Measurements from ENCODE around the gene AOC1.
A peak's percentile ranks its signal among the peaks of the same experiment; 100 is the strongest.

AOC1 gene

GRCh38 chr7:150879345-150879744, 27.0 kb downstream of the AOC1 start:
- H3K4me3 ChIP-seq (ENCODE audit: low read length), result no peak overlapping the region
- DNase-seq (ENCODE audit: low read depth, low spot score), result no peak

GRCh38 chr7:150881189-150881588, 28.9 kb downstream of the AOC1 start:
- no peak overlapping the region for H3K4me3 ChIP-seq (ENCODE audit: low read length)
- DNase-seq (ENCODE audit: low read depth, low spot score), result no peak

- DNase-seq (ENCODE audit: low read depth, low spot score), result no peak
These were observed 38.7 kb downstream of the AOC1 start for GRCh38 chr7:150890853-150891584.

GRCh38 chr7:150891740-150892139, 39.4 kb downstream of the AOC1 start:
- H3K4me3 ChIP-seq (ENCODE audit: low read length), result no peak overlapping the region
- DNase-seq (ENCODE audit: low read depth, low spot score), result no peak

More at GRCh38 chr7:150890853-150891584, 38.7 kb downstream of the AOC1 start:
- no peak overlapping the region for H3K4me3 ChIP-seq (ENCODE audit: low read length)

GRCh38 chr7:150895809-150896208, 43.5 kb downstream of the AOC1 start:
- DNase-seq (ENCODE audit: low read depth, low spot score), result no peak
- no peak overlapping the region for H3K4me3 ChIP-seq (ENCODE audit: low read length)

- DNase-seq (ENCODE audit: low read depth, low spot score), result no peak
- no peak overlapping the region for H3K4me3 ChIP-seq (ENCODE audit: low read length)
These were observed 44.4 kb downstream of the AOC1 start for GRCh38 chr7:150896562-150897209.

GRCh38 chr7:150897502-150898474, 45.5 kb downstream of the AOC1 start:
- H3K4me3 ChIP-seq (ENCODE audit: low read length), result no peak overlapping the region
- DNase-seq (ENCODE audit: low read depth, low spot score), result no peak

GRCh38 chr7:150898475-150899011, 46.2 kb downstream of the AOC1 start:
- H3K4me3 ChIP-seq (ENCODE audit: low read length), result no peak overlapping the region
- peak; percentile 42 for DNase-seq (ENCODE audit: low read depth, low spot score)

GRCh38 chr7:150900675-150901074, 48.4 kb downstream of the AOC1 start:
- H3K4me3 ChIP-seq (ENCODE audit: low read length), result no peak overlapping the region
- no peak for DNase-seq (ENCODE audit: low read depth, low spot score)

GRCh38 chr7:150901160-150902035, 49.1 kb downstream of the AOC1 start:
- no peak overlapping the region for H3K4me3 ChIP-seq (ENCODE audit: low read length)
- DNase-seq (ENCODE audit: low read depth, low spot score), result no peak

GRCh38 chr7:150902078-150903033, 50.0 kb downstream of the AOC1 start:
- no peak overlapping the region for H3K4me3 ChIP-seq (ENCODE audit: low read length)
- DNase-seq (ENCODE audit: low read depth, low spot score), result no peak

- DNase-seq (ENCODE audit: low read depth, low spot score), result no peak
- no peak overlapping the region for H3K4me3 ChIP-seq (ENCODE audit: low read length)
These were observed 51.3 kb downstream of the AOC1 start for GRCh38 chr7:150903606-150904005.

GRCh38 chr7:150904011-150904909, 51.9 kb downstream of the AOC1 start:
- H3K4me3 ChIP-seq (ENCODE audit: low read length), result no peak overlapping the region
- DNase-seq (ENCODE audit: low read depth, low spot score), result no peak

GRCh38 chr7:150908173-150908572, 55.9 kb downstream of the AOC1 start:
- DNase-seq (ENCODE audit: low read depth, low spot score), result no peak
- no peak overlapping the region for H3K4me3 ChIP-seq (ENCODE audit: low read length)

GRCh38 chr7:150909200-150909995, 57.1 kb downstream of the AOC1 start:
- no peak overlapping the region for H3K4me3 ChIP-seq (ENCODE audit: low read length)
- peak; percentile 95 for DNase-seq (ENCODE audit: low read depth, low spot score)
